ENCODE measurements around the gene EFNA4. TPM values are rescaled to one million over a fixed set of nuclear protein-coding genes. Genes with fewer than 3 reads are reported as not detected.

EFNA4 gene
- polyA plus RNA-seq, 1 of the 3 experiments (the other 2 are of a cell fraction), result 17.7 TPM

GRCh38 chr1:155051777-155052398 lies 11.7 kb upstream of the EFNA4 start:
- DNase-seq, result peak; percentile 70
- H3K27me3 ChIP-seq (ENCODE audit: insufficient read depth), result no peaks in the 10 kb centered on the region
- H3K9me2 ChIP-seq, result no peaks in the 10 kb centered on the region
- H3K36me3 ChIP-seq (replicated peaks in 1 of 2; ENCODE audit: control insufficient read depth in 1 of 2, insufficient read depth in 2 of 2, low read length in 1 of 2), result peaks cover 0 to 22% of the 10 kb centered on the region in 2 experiments
- 2% methylated on average over 18 of the region's 27 CpGs for WGBS (ENCODE audit: low lambda C conversion rate)
- H3K9ac ChIP-seq, result peak overlapping the region; percentile 74
- TF ChIP-seq SIN3A (IDR thresholded peaks at IDR 0.05; ENCODE audit: borderline replicate concordance, low read depth, low read length), result 0 out of 2 replicates have a peak, but pooled peaks have one; percentile 27
- no peak for TF ChIP-seq FOSL2 (IDR thresholded peaks at IDR 0.05; ENCODE audit: borderline replicate concordance, low read depth)
- 0 out of 2 replicates have a peak, but pooled peaks have one; percentile 9 for TF ChIP-seq NFIC (IDR thresholded peaks at IDR 0.05; ENCODE audit: borderline replicate concordance)
- no peak for TF ChIP-seq GATA2 (CRISPR knock-in tag; IDR thresholded peaks at IDR 0.05)
- no peak for TF ChIP-seq MAX (IDR thresholded peaks at IDR 0.05; ENCODE audit: low read depth)
- H2AFZ ChIP-seq (ENCODE audit: low read depth), result peak overlapping the region; percentile 79; the same call in 1 of the 2 replicates
- peak overlapping the region; percentile 84 to 98 for H3K4me3 ChIP-seq (ENCODE audit: low read depth in 2 of 2, low read length in 1 of 2)
- ChIA-PET CTCF (interaction anchor here (1.0 to 29.9 kb wide), 13 partner anchors 9 to 121 kb away, joined by 3 to 573 read pairs (median 6); partner anchors contain the start of genes ADAM15, DCST1, DCST2 and EFNA3), POLR2A (interaction anchor here (0.6 to 1.6 kb wide), 6 partner anchors 9 to 142 kb away, joined by 3 to 4 read pairs (median 3); partner anchors contain the start of genes LENEP, PBXIP1 and SHC1)
- H3K4me2 ChIP-seq, result peak overlapping the region; percentile 97
- peaks cover 8% of the 10 kb centered on the region; the same call in 1 of the 2 replicates for H3K79me2 ChIP-seq (ENCODE audit: insufficient read depth)
- no peaks in the 10 kb centered on the region for H3K9me3 ChIP-seq
- peaks cover 7 to 42% of the 10 kb centered on the region in 2 experiments for H3K4me1 ChIP-seq (ENCODE audit: control insufficient read depth in 1 of 2, insufficient read depth in 2 of 2, low read depth in 1 of 2, low read length in 1 of 2)
- H4K20me1 ChIP-seq (ENCODE audit: insufficient read depth), result no peaks in the 10 kb centered on the region
- H3K27ac ChIP-seq (ENCODE audit: low read depth in 2 of 2, low read length in 1 of 2), result peak overlapping the region; percentile 40 to 75
- peaks cover 13% of the 10 kb centered on the region for H3F3A ChIP-seq (replicated peaks; ENCODE audit: insufficient read depth)

GRCh38 chr1:155052439-155053395 lies 10.8 kb upstream of the EFNA4 start:
- Histone ChIP-seq H3K36me3 (replicated peaks in 1 of 2; ENCODE audit: control insufficient read depth in 1 of 2, insufficient read depth in 2 of 2, low read length in 1 of 2) (peaks cover 0 to 30% of the 10 kb centered on the region in 2 experiments), H3K4me3 (ENCODE audit: low read depth in 2 of 2, low read length in 1 of 2) (peak overlapping the region; percentile 84 to 98), H2AFZ (ENCODE audit: low read depth) (no peak overlapping the region), H3K4me2 (peak overlapping the region; percentile 97), H3K4me1 (ENCODE audit: control insufficient read depth in 1 of 2, insufficient read depth in 2 of 2, low read depth in 1 of 2, low read length in 1 of 2) (peaks cover 7 to 38% of the 10 kb centered on the region in 2 experiments), H3K9me3 (no peaks in the 10 kb centered on the region), H3K79me2 (ENCODE audit: insufficient read depth) (peaks cover 8% of the 10 kb centered on the region; the same call in 1 of the 2 replicates), H3K27ac (ENCODE audit: low read depth in 2 of 2, low read length in 1 of 2) (peak overlapping the region in 1 of 2 experiments; percentile 40; a peak in 1 of 4 replicates), H3K27me3 (ENCODE audit: insufficient read depth) (no peaks in the 10 kb centered on the region), H4K20me1 (ENCODE audit: insufficient read depth) (no peaks in the 10 kb centered on the region), H3K9me2 (no peaks in the 10 kb centered on the region), H3K9ac (peak overlapping the region; percentile 74; the same call in 1 of the 2 replicates), H3F3A (replicated peaks; ENCODE audit: insufficient read depth) (peaks cover 13% of the 10 kb centered on the region)
- 61% methylated on average over 10 of the region's 12 CpGs for WGBS (ENCODE audit: low lambda C conversion rate)
- ChIA-PET CTCF (interaction anchor here (0.5 to 29.9 kb wide), 14 partner anchors 10 to 559 kb away, joined by 3 to 573 read pairs (median 5); partner anchors contain the start of genes ADAM15, DCST1, DCST2 and EFNA3), POLR2A (interaction anchor here (0.5 to 1.0 kb wide), 3 partner anchors 8 to 141 kb away, joined by 3 to 8 read pairs (median 3); no protein-coding TSS in a partner anchor)
- peak; percentile 59 for DNase-seq
- no peak for TF ChIP-seq FOSL2 (IDR thresholded peaks at IDR 0.05; ENCODE audit: borderline replicate concordance, low read depth)
- TF ChIP-seq RAD21 (IDR thresholded peaks at IDR 0.05; ENCODE audit: low read length), result peak; percentile 28
- TF ChIP-seq USF1 (IDR thresholded peaks at IDR 0.05; ENCODE audit: borderline replicate concordance, low read depth), result no peak
- TF ChIP-seq SMC3 (IDR thresholded peaks at IDR 0.05; ENCODE audit: low read depth, low read length), result peak; percentile 45
- TF ChIP-seq CTCF (IDR thresholded peaks at IDR 0.05), result peak; percentile 53
